ENCODE results near the gene TMEM38B. TPM values are rescaled to one million over a fixed set of nuclear protein-coding genes. Genes with fewer than 3 reads are reported as not detected.
"Not testable (repeated sequence)": the region's sequence is repeated elsewhere in the genome, so short reads cannot be mapped to it uniquely, and the experiment has no call there.

Gene TMEM38B
- total and polyA plus RNA-seq, 8 donors = 1.4 to 5.8 (median 4.7) TPM

DNA sequence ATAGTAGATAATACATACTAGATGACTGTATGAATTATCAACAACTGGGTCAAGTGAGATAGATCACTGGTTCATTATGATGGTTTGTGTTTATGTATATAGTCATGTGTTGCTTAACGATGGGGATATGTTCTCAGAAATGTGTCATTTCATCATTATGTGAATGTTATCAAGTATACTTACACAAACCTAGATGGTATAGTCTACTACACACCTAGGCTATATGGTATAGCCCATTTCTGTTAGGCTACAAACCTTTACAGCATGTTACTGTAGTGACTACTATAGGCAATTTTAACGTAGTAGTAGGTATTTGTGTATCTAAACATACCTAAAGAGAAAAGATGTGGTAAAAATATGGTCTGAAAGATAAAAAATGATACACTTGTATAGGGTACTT is 31.0 kb downstream of the TMEM38B start:
- intact Hi-C loops (cut with DNase I) = no loop called here
- TF ChIP-seq, protein P1, sequence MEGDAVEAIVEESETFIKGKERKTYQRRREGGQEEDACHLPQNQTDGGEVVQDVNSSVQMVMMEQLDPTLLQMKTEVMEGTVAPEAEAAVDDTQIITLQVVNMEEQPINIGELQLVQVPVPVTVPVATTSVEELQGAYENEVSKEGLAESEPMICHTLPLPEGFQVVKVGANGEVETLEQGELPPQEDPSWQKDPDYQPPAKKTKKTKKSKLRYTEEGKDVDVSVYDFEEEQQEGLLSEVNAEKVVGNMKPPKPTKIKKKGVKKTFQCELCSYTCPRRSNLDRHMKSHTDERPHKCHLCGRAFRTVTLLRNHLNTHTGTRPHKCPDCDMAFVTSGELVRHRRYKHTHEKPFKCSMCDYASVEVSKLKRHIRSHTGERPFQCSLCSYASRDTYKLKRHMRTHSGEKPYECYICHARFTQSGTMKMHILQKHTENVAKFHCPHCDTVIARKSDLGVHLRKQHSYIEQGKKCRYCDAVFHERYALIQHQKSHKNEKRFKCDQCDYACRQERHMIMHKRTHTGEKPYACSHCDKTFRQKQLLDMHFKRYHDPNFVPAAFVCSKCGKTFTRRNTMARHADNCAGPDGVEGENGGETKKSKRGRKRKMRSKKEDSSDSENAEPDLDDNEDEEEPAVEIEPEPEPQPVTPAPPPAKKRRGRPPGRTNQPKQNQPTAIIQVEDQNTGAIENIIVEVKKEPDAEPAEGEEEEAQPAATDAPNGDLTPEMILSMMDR (IDR thresholded peaks at IDR 0.05) = no peak
- no peak for FAIRE-seq

DNA sequence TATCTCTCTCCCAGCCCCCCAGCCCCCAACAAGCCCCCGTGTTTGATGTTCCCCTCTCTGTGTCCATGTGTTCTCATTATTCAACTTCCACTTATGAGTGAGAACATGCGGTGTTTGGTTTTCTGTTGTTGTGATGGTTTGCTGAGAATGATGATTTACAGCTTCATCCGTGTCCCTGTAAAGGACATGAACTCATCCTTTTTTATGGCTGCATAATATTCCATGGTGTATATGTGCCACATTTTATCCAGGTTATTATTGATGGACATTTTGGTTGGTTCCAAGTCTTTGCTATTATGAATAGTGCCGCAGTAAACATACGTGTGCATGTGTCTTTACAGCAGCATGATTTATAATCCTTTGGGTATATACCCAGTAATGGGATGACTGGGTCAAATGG is 33.9 kb downstream of the TMEM38B start:
- 96 to 97% methylated on average over 5 of the region's 5 CpGs for WGBS, 2 donors
- FAIRE-seq; H3K36me3 ChIP-seq; H3K27me3 ChIP-seq; ATAC-seq; H3K4me1 ChIP-seq; H3K4me3 ChIP-seq; DNase-seq; H3K9me3 ChIP-seq; H3K27ac ChIP-seq; intact Hi-C loops (cut with DNase I): not testable (repeated sequence)

More for the DNA sequence above, 31.0 kb downstream of the TMEM38B start:
- H3K27ac ChIP-seq = no peak overlapping the region
- no peak for DNase-seq
- WGBS, 2 donors = 84 to 90% methylated on average over 2 of the region's 2 CpGs
- H3K4me3 ChIP-seq = no peak overlapping the region
- no peak for ATAC-seq
- H3K27me3 ChIP-seq = no peaks in the 10 kb centered on the region
- H3K36me3 ChIP-seq = no peaks in the 10 kb centered on the region
- H3K4me1 ChIP-seq = no peaks in the 10 kb centered on the region
- H3K9me3 ChIP-seq = no peaks in the 10 kb centered on the region

DNA sequence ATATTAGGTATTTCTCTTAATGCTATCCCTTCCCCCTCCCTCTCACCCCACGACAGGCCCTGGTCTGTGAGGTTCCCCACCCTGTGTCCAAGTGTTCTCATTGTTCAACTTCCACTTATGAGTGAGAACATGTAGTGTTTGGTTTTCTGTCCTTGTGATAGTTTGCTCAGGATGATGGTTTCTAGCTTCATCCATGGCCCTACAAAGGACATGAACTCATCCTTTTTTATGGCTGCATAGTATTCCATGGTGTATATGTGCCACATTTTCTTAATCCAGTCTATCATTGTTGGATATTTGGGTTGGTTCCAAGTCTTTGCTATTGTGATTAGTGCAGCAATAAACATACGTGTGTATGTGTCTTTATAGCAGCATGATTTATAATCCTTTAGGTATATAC is 37.1 kb downstream of the TMEM38B start:
- FAIRE-seq; intact Hi-C loops (cut with DNase I); H3K27ac ChIP-seq; H3K27me3 ChIP-seq; DNase-seq; ATAC-seq; H3K9me3 ChIP-seq; H3K4me3 ChIP-seq; H3K4me1 ChIP-seq; H3K36me3 ChIP-seq: not testable (repeated sequence)
- WGBS, 2 donors = 93 to 98% methylated on average over 2 of the region's 2 CpGs

DNA sequence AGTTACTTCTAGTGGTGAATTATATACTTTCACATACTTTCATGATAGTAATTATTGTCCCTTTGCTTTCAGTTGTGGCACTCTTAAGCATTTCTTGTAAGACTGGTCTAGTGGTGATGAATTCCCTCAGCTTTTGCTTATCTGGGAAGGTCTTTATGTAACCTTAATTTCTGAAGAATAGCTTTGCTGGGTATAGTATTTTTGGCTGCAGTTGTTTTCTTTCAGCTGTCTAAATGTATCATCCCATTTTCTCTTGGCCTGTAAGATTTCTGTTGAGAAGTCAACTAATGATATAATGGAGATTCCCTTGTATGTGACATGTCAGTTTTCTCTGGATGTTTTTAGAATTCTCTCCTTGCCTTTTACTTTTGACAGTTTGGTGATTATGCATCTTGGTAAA is 41.0 kb downstream of the TMEM38B start:
- Histone ChIP-seq H3K4me1 (no peaks in the 10 kb centered on the region), H3K9me3 (no peaks in the 10 kb centered on the region), H3K27ac (no peak overlapping the region), H3K4me3 (no peak overlapping the region), H3K36me3 (no peaks in the 10 kb centered on the region), H3K27me3 (no peaks in the 10 kb centered on the region)
- no peak for DNase-seq
- FAIRE-seq = no peak
- TF ChIP-seq, protein P1 (IDR thresholded peaks at IDR 0.05) = no peak
- intact Hi-C loops (cut with DNase I) = no loop called here
- ATAC-seq = no peak

DNA sequence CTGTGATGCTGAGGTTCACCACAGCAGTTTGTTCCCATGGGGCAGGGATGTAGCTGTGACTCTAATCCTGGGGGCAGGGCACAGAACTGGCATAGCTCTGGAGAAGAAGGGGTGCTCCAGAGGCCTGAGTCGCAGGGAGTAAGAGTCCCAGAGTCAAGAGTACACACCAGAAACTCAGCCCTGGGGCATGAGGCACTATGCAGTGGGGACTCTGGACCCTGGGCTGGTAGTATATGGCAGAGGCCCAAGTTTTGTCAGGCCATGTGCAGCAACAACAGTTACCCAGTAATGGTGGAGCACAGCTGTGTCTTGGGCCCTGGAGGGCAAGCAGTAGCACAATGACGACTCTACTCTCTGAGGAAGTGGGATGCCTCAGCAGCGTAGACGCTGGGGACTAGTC is 42.9 kb downstream of the TMEM38B start:
- FAIRE-seq = no peak
- Histone ChIP-seq H3K27ac (no peak overlapping the region), H3K4me1 (no peaks in the 10 kb centered on the region), H3K9me3 (no peaks in the 10 kb centered on the region), H3K36me3 (no peaks in the 10 kb centered on the region), H3K27me3 (no peaks in the 10 kb centered on the region), H3K4me3 (no peak overlapping the region)
- DNase-seq = no peak
- intact Hi-C loops (cut with DNase I) = no loop called here
- TF ChIP-seq, protein P1 (IDR thresholded peaks at IDR 0.05) = no peak
- WGBS, 2 donors = 94 to 95% methylated on average over 4 of the region's 4 CpGs
- no peak for ATAC-seq

DNA sequence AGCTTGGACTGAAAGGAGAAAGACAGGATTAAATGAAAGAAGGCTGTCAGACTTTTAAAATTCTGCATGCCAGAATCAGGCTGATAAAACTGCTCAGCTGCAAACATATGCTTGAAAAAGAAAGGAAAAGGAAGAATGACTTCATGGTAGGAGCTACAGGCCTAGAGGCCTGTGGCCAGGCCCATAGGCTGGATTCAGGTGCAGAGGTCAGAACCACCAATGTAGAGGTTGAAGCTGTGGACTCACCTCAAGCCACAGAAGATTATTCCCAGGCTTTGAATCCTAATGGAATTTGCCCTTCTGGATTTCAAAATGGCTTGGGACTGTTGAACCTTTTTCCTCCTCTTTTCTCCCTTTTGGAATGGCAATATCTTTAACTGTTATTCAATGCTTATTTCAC is 47.7 kb downstream of the TMEM38B start:
- no peaks in the 10 kb centered on the region for H3K4me1 ChIP-seq

DNA sequence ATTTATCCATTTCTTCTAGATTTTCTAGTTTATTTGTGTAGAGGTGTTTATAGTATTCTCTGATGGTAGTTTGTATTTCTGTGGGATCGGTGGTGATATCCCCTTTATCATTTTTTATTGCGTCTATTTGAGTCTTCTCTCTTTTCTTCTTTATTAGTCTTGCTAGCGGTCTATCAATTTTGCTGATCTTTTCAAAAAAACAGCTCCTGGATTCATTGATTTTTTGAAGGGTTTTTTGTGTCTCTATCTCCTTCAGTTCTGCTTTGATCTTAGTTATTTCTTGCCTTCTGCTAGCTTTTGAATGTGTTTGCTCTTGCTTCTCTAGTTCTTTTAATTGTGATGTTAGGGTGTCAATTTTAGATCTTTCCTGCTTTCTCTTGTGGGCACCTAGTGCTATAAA is 53.0 kb downstream of the TMEM38B start:
- intact Hi-C loops (cut with DNase I) = not testable (repeated sequence)

More for the DNA sequence above, 47.7 kb downstream of the TMEM38B start:
- ATAC-seq (no peak), DNase-seq (no peak), FAIRE-seq (no peak)
- intact Hi-C loops (cut with DNase I) = no loop called here
- Histone ChIP-seq H3K27ac (no peak overlapping the region), H3K9me3 (no peaks in the 10 kb centered on the region), H3K27me3 (no peaks in the 10 kb centered on the region), H3K4me3 (no peak overlapping the region), H3K36me3 (no peaks in the 10 kb centered on the region)
- TF ChIP-seq, protein P1 (IDR thresholded peaks at IDR 0.05) = no peak

More for the DNA sequence above, 53.0 kb downstream of the TMEM38B start:
- DNase-seq, H3K27me3 ChIP-seq, H3K4me1 ChIP-seq, ATAC-seq, H3K36me3 ChIP-seq, FAIRE-seq, H3K9me3 ChIP-seq, H3K27ac ChIP-seq, H3K4me3 ChIP-seq: not testable (repeated sequence)
- WGBS, 2 donors = 88 to 92% methylated on average over 2 of the region's 3 CpGs

Measured in pancreas (tissue), 10 donors.